Tibial nerve (tissue), 4 donors: ENCODE measurements around the gene VTI1A. TPM values are rescaled to one million over a fixed set of nuclear protein-coding genes. Genes with fewer than 3 reads are reported as not detected.

Experiments
- DNase-seq, 2 donors: peaks; one replicate each; pipeline ENCODE4 v3.0.0-alpha.2; 2019; ENCODE audit warnings: low spot score in 2 of 2
- H3K27ac ChIP-seq, 4 donors: fragments of 200-600 bp; sonication (generic) in 3 of 4; one replicate each; pipeline ENCODE4 v1.5.1; 2017 to 2019; ENCODE audit warnings: mild to moderate bottlenecking in 1 of 4
- H3K27me3 ChIP-seq, 2 donors: fragments of 200-600 bp; sonication (generic) in 1 of 2; one replicate each; pipeline versions ENCODE4 v1.5.1 to v1.6.0; 2017 to 2019
- H3K36me3 ChIP-seq, 3 donors: fragments of 200-600 bp; sonication (generic); one replicate each; pipeline ENCODE4 v1.5.1; 2018 to 2019
- H3K4me1 ChIP-seq, 4 donors: fragments of 200-600 bp; sonication (generic) in 3 of 4; one replicate each; pipeline ENCODE4 v1.5.1; 2017 to 2019
- H3K4me3 ChIP-seq, 4 donors: fragments of 200-600 bp; sonication (generic) in 3 of 4; one replicate each; pipeline ENCODE4 v1.5.1; 2017 to 2019; ENCODE audit warnings: mild to moderate bottlenecking in 1 of 4, moderate library complexity in 1 of 4
- H3K9me3 ChIP-seq, 4 donors: fragments of 200-600 bp; sonication (generic) in 3 of 4; one replicate each; pipeline ENCODE4 v1.5.1; 2017 to 2019
- EP300 ChIP-seq, 2 donors: sonication (generic); formaldehyde crosslinking; IDR thresholded peaks; one replicate each; pipeline ENCODE4 v1.6.1; 2017; ENCODE audit warnings: antibody characterized with exemption in 2 of 2, mild to moderate bottlenecking in 1 of 2
- POLR2A ChIP-seq, 2 donors: fragments of 450-650 bp; IDR thresholded peaks; one replicate each; pipeline ENCODE4 v1.6.1; 2017; ENCODE audit warnings: antibody characterized with exemption in 2 of 2, mild to moderate bottlenecking in 2 of 2, moderate library complexity in 2 of 2
- WGBS, 2 donors: methylation state at CpG; one replicate each; pipeline ENCODE4 v1.1.5; 2018; 5-methylcytosine and 5-hydroxymethylcytosine counted together
- total RNA-seq, 4 donors: library from RNA; depleted of rRNA; stranded (reverse); fragments of >200 nt; gene quantifications; one replicate each; pipeline ENCODE4 v1.1.0, GENCODE V29; 2016
- TF ChIP-seq, protein P1 (sequence below), 5 experiments: fragments of 200-600 bp in 3 of 5; fragments of 450-650 bp in 2 of 5; sonication (generic) in 3 of 5; IDR thresholded peaks; one replicate each; pipeline ENCODE4 v1.5.1; 2016 to 2019; ENCODE audit warnings: antibody characterized with exemption in 5 of 5, mild to moderate bottlenecking in 3 of 5, moderate library complexity in 2 of 5

VTI1A gene
- total RNA-seq, 4 donors from 2014 or later, result 96.5 to 253 (median 127) TPM

- no peak overlapping the region for H3K4me3 ChIP-seq
- no peaks in the 10 kb centered on the region for H3K36me3 ChIP-seq
- no peak overlapping the region for H3K27ac ChIP-seq
- H3K9me3 ChIP-seq, result no peaks in the 10 kb centered on the region
- DNase-seq, result no peak
- H3K27me3 ChIP-seq, result no peaks in the 10 kb centered on the region
- 93 to 97% methylated on average over 2 of the region's 2 CpGs for WGBS, 2 donors
- H3K4me1 ChIP-seq, result no peaks in the 10 kb centered on the region
- TF ChIP-seq POLR2A (IDR thresholded peaks at IDR 0.05) (no peak), EP300 (IDR thresholded peaks at IDR 0.05) (no peak)
- TF ChIP-seq, protein P1, sequence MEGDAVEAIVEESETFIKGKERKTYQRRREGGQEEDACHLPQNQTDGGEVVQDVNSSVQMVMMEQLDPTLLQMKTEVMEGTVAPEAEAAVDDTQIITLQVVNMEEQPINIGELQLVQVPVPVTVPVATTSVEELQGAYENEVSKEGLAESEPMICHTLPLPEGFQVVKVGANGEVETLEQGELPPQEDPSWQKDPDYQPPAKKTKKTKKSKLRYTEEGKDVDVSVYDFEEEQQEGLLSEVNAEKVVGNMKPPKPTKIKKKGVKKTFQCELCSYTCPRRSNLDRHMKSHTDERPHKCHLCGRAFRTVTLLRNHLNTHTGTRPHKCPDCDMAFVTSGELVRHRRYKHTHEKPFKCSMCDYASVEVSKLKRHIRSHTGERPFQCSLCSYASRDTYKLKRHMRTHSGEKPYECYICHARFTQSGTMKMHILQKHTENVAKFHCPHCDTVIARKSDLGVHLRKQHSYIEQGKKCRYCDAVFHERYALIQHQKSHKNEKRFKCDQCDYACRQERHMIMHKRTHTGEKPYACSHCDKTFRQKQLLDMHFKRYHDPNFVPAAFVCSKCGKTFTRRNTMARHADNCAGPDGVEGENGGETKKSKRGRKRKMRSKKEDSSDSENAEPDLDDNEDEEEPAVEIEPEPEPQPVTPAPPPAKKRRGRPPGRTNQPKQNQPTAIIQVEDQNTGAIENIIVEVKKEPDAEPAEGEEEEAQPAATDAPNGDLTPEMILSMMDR (IDR thresholded peaks at IDR 0.05), result no peak
Measured at GRCh38 chr10:112484399-112484798, 37.4 kb downstream of the VTI1A start.

DNA sequence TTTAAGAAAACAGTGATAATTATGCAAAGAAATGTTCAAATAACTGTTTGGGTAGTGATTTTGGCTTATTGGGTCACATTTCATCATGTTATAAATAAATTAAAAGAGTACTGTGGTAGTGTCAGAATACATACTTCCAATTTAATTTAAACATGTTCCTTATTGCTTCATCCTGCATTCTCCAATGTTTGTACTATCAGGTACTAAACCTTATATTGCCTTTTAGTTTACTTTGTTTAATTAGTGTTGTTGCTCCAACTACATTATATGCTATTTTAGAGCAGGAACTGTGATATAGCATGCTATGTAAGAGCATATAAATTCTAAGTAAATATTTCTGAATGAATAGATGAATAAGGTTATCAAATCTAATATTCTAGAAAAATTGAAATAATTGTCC is 40.9 kb downstream of the VTI1A start:
- H3K36me3 ChIP-seq, result no peaks in the 10 kb centered on the region
- peaks cover 0 to 6% (median 0%) of the 10 kb centered on the region in 4 donors for H3K4me1 ChIP-seq
- no peaks in the 10 kb centered on the region for H3K27me3 ChIP-seq
- TF ChIP-seq POLR2A (IDR thresholded peaks at IDR 0.05), result no peak
- TF ChIP-seq, protein P1 (IDR thresholded peaks at IDR 0.05), result no peak
- no peak for TF ChIP-seq EP300 (IDR thresholded peaks at IDR 0.05)
- no peak overlapping the region for H3K4me3 ChIP-seq
- H3K9me3 ChIP-seq, result no peaks in the 10 kb centered on the region
- H3K27ac ChIP-seq, result no peak overlapping the region
- no peak for DNase-seq

DNA sequence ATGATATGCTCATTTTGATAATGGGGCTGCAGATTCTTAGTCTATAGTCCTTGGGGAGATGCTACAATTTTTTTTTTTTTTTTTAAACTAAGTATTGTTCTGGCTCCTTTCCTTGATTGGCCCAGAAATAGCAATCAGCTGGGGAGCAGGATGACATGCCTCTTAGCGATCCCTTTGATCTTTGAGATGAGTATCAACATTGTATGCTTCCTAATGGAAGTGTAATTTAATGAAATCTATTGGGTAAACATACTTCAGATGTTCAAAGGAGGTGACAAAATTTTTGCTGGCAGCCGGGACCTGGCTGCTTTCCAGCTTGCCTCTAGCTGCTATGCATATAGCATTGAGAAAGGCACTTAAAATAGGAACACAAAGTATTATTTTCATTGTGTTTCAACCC is 43.5 kb downstream of the VTI1A start:
- TF ChIP-seq, protein P1 (IDR thresholded peaks at IDR 0.05), result no peak
- TF ChIP-seq EP300 (IDR thresholded peaks at IDR 0.05), result no peak
- no peak for TF ChIP-seq POLR2A (IDR thresholded peaks at IDR 0.05)
- DNase-seq, result no peak
- no peak overlapping the region for H3K27ac ChIP-seq
- WGBS, 2 donors, result 53 to 55% methylated on average over 2 of the region's 2 CpGs
- no peaks in the 10 kb centered on the region for H3K27me3 ChIP-seq
- no peak overlapping the region for H3K4me3 ChIP-seq
- no peaks in the 10 kb centered on the region for H3K36me3 ChIP-seq
- H3K9me3 ChIP-seq, result no peaks in the 10 kb centered on the region
- H3K4me1 ChIP-seq, result peaks cover 0 to 6% (median 0%) of the 10 kb centered on the region in 4 donors

DNA sequence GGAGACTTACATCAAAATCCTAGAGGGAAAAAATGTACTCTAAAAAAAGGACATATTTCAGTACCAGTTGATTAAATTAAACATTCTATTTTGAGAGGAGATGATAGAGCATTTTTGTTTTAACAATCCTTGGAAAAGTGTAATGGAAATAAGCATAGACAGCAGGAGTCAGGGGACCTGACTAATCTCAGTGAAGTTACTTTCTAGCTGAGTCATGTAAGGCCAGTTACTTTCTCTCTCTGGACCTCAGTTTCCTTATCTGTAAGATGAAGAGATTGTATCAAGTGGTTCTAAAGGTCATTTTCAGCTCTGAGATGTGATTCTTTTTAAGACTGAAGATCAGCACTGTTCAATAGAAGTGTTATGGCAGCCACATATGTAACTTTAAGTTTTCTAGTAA is 44.1 kb downstream of the VTI1A start:
- Histone ChIP-seq H3K36me3 (no peaks in the 10 kb centered on the region), H3K4me3 (no peak overlapping the region), H3K9me3 (no peaks in the 10 kb centered on the region), H3K27me3 (no peaks in the 10 kb centered on the region), H3K4me1 (peaks cover 0 to 6% (median 0%) of the 10 kb centered on the region in 4 donors), H3K27ac (no peak overlapping the region)
- TF ChIP-seq POLR2A (IDR thresholded peaks at IDR 0.05), result no peak
- no peak for TF ChIP-seq EP300 (IDR thresholded peaks at IDR 0.05)
- TF ChIP-seq, protein P1 (IDR thresholded peaks at IDR 0.05), result no peak
- DNase-seq, result no peak

- Histone ChIP-seq H3K9me3 (no peaks in the 10 kb centered on the region), H3K27ac (no peak overlapping the region), H3K4me1 (peaks cover 0 to 6% (median 0%) of the 10 kb centered on the region in 4 donors), H3K36me3 (no peaks in the 10 kb centered on the region), H3K4me3 (no peak overlapping the region), H3K27me3 (no peaks in the 10 kb centered on the region)
- WGBS, 2 donors, result 94 to 99% methylated on average over 6 of the region's 6 CpGs
- TF ChIP-seq EP300 (IDR thresholded peaks at IDR 0.05) (no peak), POLR2A (IDR thresholded peaks at IDR 0.05) (no peak)
- TF ChIP-seq, protein P1 (IDR thresholded peaks at IDR 0.05), result no peak
- DNase-seq, result no peak
Measured at GRCh38 chr10:112492736-112493135, 45.7 kb downstream of the VTI1A start.
